Measurements from ENCODE around the gene CDC26.
A peak's percentile ranks its signal among the peaks of the same experiment; 100 is the strongest.
"Not testable (repeated sequence)": the region's sequence is repeated elsewhere in the genome, so short reads cannot be mapped to it uniquely, and the experiment has no call there.

The CDC26 gene

GRCh38 chr9:113293285-113293878 lies 18.0 kb upstream of the CDC26 start:
- no peak for DNase-seq

GRCh38 chr9:113290052-113290607 lies 14.8 kb upstream of the CDC26 start:
- no peak for DNase-seq

GRCh38 chr9:113289091-113289490 lies 13.7 kb upstream of the CDC26 start:
- DNase-seq = no peak

GRCh38 chr9:113281356-113281755 lies 6.0 kb upstream of the CDC26 start:
- no peak for DNase-seq

- no peak for DNase-seq
Observed at GRCh38 chr9:113278840-113279239, 3.5 kb upstream of the CDC26 start.

GRCh38 chr9:113274474-113275156 lies 757 bp downstream of the CDC26 start:
- peak; percentile 66 to 83 (median 76) for DNase-seq

GRCh38 chr9:113269871-113270270 lies 5.5 kb downstream of the CDC26 start:
- no peak for DNase-seq

- no peak for DNase-seq
Observed at GRCh38 chr9:113269355-113269754, 6.0 kb downstream of the CDC26 start.

- DNase-seq = no peak
Observed at GRCh38 chr9:113267911-113268566, 7.3 kb downstream of the CDC26 start.

GRCh38 chr9:113266174-113266573 lies 9.2 kb downstream of the CDC26 start:
- no peak for DNase-seq

GRCh38 chr9:113261917-113262671 lies 13.3 kb downstream of the CDC26 start:
- no peak for DNase-seq

GRCh38 chr9:113258282-113258681 lies 17.1 kb downstream of the CDC26 start:
- no peak for DNase-seq

GRCh38 chr9:113257863-113258262 lies 17.5 kb downstream of the CDC26 start:
- DNase-seq = no peak

- peak; percentile 45 to 76 (median 72) for DNase-seq
Observed at GRCh38 chr9:113255438-113255837, 19.9 kb downstream of the CDC26 start.

GRCh38 chr9:113254991-113255390 lies 20.4 kb downstream of the CDC26 start:
- DNase-seq = no peak

- no peak for DNase-seq
Observed at GRCh38 chr9:113250807-113251206, 24.6 kb downstream of the CDC26 start.

- DNase-seq = not testable (repeated sequence)
Observed at GRCh38 chr9:113249661-113250060, 25.7 kb downstream of the CDC26 start.

- DNase-seq = no peak
Observed at GRCh38 chr9:113247640-113248039, 27.7 kb downstream of the CDC26 start.

GRCh38 chr9:113246928-113247327 lies 28.4 kb downstream of the CDC26 start:
- DNase-seq = peak in 1 of 4 experiments; percentile 12

- no peak for DNase-seq
Observed at GRCh38 chr9:113245894-113246293, 29.5 kb downstream of the CDC26 start.

GRCh38 chr9:113244556-113244955 lies 30.8 kb downstream of the CDC26 start:
- DNase-seq = no peak

GRCh38 chr9:113241161-113241560 lies 34.2 kb downstream of the CDC26 start:
- DNase-seq = no peak

- peak in 3 of 4 experiments; percentile 17 to 25 (median 19) for DNase-seq
Observed at GRCh38 chr9:113238859-113239232, 36.5 kb downstream of the CDC26 start.
